ENCODE results near the gene OXNAD1.

OXNAD1 gene

DNA sequence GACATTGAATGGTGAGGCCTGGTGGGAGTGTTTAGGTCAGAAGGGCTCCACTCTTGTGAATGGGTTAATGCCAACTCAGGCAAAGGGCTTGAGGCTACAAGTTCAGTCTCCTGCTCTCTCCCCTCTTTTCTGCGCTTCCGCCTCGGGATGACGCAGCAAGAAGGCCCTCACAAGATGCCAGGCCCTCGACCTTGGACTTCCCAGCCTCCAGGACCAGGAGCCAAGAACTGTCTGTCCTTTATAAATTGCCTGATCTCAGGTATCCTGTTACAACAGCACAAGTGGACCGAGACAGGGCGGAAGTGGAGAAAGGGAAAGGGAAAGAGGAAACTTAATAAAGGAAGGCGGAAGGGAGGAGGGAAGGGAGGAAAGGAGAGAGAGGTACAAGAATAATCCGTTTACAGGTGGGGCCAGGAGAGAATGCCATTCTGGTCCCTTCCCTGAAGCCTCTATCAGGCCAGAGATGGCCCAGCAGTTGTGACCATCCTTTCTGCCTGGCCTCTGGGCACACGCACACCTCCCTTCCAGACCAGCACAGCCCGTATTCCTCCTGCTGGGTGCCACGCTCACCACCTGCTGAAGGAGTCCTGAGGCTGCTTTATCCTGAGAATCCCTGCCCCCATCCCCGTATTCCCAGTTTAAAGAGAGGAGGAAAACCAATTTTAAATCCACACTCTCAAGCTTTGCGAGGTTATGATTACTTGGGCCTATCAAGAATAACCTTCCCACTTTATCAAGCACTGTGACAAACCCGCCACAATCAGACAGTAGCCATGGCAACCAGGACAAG, 64.2 kb downstream of the OXNAD1 start:
- DNase-seq (ENCODE audit: low spot score) = no peak

DNA sequence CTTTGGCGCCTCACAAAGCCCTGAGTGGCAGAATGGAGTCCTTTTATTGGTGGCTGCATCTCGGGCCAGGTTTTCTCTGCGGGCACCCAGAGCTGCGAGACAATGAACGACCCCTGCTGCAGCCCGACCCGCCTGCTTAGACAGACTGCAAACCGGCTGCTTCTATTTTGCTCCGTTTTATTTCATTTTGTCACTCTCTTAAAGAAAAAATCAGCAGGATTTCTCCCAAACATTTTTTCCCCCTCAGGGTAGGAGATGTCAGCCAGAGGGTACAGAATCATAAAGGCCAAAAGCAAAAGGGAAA, 64.8 kb downstream of the OXNAD1 start:
- no peak for DNase-seq (ENCODE audit: low spot score)

- no peak for DNase-seq (ENCODE audit: low spot score)
Observed at GRCh38 chr3:16330351-16330750, 65.3 kb downstream of the OXNAD1 start.

DNA sequence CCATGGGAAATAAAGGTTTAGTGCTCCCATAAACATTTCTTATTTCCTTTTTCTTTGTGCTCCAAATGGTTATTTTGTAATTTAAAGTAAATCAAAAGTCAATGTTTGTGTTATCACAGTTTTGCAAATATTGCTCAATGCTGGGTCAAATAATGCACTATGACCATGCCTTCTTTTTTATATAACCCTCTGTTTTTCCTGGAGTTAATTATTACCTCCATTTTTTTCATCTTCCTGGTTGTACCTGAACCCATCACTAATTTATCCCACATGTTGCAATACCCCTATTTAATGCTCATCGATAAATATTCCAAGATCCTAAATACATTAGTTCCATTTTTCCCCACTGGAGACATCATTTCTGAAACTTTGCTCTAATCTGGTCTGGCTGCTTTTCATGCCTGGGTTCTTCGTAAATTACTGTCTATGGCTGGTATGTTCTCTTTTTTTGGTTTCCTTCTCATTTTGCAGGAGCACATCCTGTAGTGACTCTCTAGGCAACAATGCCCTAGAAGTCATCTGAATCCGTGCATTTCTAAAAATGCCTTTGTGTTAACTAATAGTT, 66.4 kb downstream of the OXNAD1 start:
- no peak for DNase-seq (ENCODE audit: low spot score)

DNA sequence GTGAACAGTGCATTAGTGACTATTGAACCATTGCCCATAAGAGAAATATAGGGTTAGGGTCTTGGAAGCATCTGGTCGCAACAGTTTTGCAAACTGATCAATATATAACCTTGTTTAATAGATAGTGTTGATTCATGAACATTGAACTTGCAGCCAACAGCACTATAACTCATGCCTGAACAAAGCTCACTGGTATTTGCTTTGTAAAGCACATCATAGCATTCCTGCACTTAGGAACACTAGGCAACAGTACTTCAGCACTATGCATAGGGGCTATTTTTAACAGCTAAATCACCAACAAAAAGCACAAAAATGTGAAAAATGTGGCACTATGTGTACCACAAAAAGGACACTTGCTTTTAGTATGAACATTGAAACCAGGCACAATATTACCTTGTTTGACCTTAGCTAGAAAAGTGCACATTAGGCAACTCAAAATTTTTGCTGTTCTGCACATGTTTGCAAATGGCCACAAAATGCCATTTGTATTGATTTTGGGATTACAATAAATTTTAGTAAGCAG, 68.0 kb downstream of the OXNAD1 start:
- DNase-seq (ENCODE audit: low spot score) = no peak

DNA sequence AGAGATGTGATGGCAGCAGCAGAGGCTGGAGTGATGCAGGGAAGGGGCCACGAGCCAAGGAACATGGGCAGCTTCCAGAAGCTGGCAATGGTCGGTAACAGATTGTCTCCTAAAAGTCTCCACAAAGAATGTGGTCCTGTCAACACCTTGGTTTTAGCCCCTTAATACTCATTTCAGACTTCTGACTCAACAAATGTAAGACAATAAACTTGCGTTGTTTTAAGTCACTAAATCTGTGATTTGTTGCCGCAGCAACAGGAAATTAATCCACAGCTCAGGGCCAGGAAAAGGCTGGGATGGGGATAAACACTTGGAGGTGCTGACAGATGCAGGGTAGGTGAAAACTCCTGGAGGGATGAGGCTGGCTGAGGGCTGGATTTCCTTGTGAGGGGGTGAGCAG, 69.9 kb downstream of the OXNAD1 start:
- DNase-seq (ENCODE audit: low spot score) = no peak

DNA sequence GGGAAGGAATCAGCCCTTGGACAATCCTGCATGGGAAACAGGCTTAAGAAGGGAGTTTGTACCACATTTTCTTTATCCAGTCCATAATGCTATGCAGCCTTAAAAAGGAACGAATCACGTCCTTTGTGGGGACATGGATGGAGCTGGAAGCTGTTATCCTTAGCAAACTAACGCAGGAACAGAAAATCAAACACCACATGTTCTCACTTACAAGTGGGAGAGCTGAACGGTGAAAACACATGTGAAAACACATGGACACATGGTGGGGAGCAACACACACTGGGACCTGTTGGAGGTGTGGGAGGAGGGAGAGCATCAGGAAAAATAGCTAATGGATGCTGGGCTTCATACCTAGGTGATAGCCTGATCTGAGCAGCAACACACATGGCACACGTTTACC, 70.3 kb downstream of the OXNAD1 start:
- DNase-seq (ENCODE audit: low spot score) = no peak

DNA sequence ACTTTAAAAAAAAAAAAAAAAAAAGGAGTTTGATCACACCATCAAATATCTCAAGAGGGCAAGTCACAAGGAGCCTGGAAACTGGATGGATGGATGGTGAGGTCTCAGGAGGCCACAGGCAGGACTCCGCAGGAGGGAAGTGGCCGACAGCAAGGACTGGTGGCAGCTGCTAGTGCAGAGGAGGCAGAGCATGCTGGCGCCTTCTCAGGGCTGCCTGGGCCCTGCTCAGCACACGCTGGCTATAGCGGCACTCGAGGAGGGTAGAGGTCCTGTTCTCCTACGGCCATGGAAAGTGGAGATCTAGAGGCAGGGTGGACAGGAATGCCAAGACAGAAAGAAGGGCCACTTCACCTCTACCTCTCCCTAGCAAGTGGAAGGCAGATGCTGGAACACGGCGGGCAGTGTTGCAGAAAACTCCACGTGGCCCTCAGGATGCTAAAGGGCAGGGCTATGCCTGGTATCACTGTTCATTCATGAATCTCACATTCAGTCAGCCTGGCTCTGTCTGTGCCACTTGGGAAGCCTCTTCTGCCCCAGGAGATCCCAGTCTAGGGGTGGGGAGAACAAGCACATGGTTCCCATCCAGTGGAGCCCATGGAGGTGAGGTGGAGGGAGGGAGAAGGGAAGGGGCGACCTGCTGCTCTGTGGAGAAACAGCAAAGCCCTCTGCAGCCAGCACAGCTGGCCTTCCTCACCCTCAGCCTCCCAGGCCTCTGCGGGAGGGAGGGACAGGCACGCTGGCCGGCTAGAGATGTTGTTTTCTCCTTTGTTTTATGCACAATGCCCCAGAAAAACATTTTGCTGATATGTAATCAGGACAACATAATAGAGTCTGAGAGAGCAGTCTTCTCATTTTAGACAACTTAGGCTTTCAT, 71.0 kb downstream of the OXNAD1 start:
- DNase-seq (ENCODE audit: low spot score) = no peak

- no peak for DNase-seq (ENCODE audit: low spot score)
Observed at GRCh38 chr3:16336825-16337224, 71.8 kb downstream of the OXNAD1 start.

- DNase-seq (ENCODE audit: low spot score) = no peak
Observed at GRCh38 chr3:16337856-16338540, 73.0 kb downstream of the OXNAD1 start.

GRCh38 chr3:16338999-16339398, 74.0 kb downstream of the OXNAD1 start:
- DNase-seq (ENCODE audit: low spot score) = peak; percentile 84

DNA sequence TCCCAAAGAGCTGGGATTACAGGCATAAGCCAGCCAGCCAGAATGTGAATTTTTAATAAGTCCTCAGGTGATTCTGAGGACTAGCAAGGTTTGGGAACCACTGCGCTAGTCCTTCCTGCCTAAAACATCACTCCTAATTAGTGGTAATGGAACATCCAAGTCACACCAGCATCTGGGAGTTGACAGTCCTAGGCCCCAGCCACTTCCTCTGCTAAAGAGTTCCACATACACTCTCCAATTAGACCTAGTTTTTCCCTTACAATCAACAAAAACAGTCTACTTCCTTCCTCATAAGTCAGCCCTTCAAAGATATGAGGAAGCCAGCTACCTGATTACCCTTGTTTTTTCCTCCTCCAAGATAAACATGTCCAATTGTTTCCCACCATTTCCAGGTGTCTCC, 78.1 kb downstream of the OXNAD1 start:
- DNase-seq (ENCODE audit: low spot score) = no peak

DNA sequence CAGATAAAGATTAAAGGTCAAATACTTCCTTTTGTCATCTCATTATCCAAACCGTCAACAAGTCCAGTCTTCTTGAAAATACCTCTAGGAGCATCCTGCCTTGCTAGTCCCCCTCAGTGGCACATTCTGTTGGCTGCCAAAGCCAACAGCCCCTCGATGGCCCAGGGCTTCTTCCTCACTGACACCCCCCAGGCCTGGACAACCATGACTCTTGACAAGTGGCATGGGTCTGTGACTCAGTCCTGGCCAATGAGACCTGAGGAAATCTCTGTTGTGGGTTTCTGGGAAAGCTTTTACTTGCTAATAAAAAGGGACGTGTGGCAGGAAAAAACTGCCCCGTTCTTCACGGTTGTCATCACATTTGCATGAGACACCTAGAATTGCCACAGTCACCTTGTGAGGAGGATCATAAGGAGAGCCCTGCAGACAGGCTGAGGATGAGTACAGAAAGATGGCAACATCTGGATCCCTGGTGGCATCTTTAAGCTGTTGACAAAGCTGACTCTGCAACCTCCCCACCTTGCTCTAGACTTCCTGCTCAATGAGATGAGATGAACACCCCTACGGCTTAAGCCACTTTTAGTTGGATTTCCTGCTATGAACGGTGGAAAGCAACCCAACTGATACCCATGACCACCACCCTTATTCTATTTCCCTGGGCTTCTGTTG, 81.5 kb downstream of the OXNAD1 start:
- no peak for DNase-seq (ENCODE audit: low spot score)

DNA sequence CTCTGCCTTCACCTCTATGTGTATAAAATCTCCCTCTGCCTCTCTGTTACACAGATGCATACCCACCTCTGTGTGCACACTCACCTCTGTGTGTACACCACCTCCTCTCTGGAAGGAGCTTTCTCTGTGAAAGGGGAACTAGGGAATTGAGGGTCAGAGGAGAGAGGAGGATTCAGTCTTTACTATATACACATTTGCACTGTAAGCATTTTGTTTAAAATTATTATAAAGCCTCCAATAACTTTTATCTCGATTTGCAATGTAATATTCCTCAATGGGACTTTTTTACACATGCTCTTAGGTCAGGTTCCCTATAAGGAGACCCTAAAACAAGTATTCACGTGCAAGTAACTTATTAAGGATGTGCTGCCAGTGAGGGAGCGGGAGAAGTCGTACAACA, 82.5 kb downstream of the OXNAD1 start:
- no peak for DNase-seq (ENCODE audit: low spot score)

DNA sequence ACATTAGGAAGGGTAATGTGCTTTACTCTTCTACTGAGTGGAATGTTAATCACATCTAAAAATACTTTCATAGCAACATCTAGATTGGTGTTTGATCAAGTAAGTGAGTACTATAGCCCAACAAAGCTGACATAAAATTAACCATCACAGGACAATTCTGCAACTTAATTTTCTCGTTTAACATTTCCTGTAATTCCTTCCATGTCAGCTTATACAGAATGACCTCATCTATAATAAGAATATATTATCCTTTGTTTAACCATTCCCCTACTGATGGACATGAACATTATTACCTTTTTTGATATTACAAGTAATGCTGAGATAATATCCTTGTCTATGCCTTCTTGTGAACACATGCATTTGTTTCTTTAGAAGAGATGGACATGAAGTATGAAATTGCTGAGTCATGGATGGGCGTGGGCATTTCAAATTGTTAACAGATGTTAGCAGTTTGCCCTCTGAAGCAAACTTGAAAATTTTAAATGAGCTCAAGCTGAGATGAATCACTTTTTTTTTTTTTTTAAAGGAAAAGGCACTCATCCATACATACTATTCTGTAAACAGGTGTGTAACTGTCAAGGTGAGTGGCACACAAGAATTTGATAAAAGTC, 85.1 kb downstream of the OXNAD1 start:
- DNase-seq (ENCODE audit: low spot score) = peak; percentile 30

- DNase-seq (ENCODE audit: low spot score) = no peak
Observed at GRCh38 chr3:16350597-16351318, 85.7 kb downstream of the OXNAD1 start.

DNA sequence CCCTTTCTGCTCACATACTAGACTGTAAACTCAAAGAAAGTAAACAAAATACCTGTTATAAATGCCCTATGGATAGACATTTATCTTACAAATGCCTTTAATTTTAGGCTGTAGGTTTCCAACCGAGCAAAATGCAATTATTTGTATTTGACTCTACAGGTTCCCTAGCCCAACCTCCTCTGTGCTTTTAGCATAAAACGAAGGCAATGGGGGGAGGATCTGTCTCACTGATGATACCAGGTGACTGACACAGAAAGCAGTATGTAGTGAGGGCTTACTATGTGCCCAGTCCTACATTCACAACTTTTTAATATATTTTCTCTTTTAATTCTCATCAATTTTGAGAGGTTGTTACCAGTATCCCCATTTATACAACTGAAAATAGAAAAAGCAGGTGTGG, 87.4 kb downstream of the OXNAD1 start:
- DNase-seq (ENCODE audit: low spot score) = no peak

GRCh38 chr3:16354291-16354690, 89.3 kb downstream of the OXNAD1 start:
- no peak for DNase-seq (ENCODE audit: low spot score)

Measured in kidney tubule cell (primary cell).